Uterus (tissue), 2 donors: Measurements from ENCODE around the gene ZFPL1.

Source experiments
- CTCF ChIP-seq, 4 experiments: fragments of 200-600 bp in 2 of 4; fragments of 450-650 bp in 2 of 4; sonication (generic) in 2 of 4; IDR thresholded peaks; one replicate each; pipeline ENCODE4 v1.5.1; 2016 to 2019; ENCODE audit warnings: antibody characterized with exemption in 4 of 4, mild to moderate bottlenecking in 2 of 4, moderate library complexity in 1 of 4
- POLR2A ChIP-seq, 2 donors: fragments of 450-650 bp; IDR thresholded peaks; one replicate each; pipeline ENCODE4 v1.6.1; 2016; ENCODE audit warnings: antibody characterized with exemption in 2 of 2, mild to moderate bottlenecking in 1 of 2, moderate library complexity in 1 of 2

- TF ChIP-seq CTCF (IDR thresholded peaks at IDR 0.05), result no peak
- no peak for TF ChIP-seq POLR2A (IDR thresholded peaks at IDR 0.05)
Measured at GRCh38 chr11:65108469-65109123, 24.6 kb downstream of the ZFPL1 start.
